AG04449 (cell line): Measurements from ENCODE around the gene PPP1R7.

Experiments
- CTCF ChIA-PET: fragments of 350-600 bp; formaldehyde crosslinking; extraction: SDS; loops from one replicate; lab custom pipeline; 2021; ENCODE audit warnings: antibody characterized with exemption; lab: Yijun Ruan, JAX
- POLR2A ChIA-PET: fragments of 400-600, 350-600 bp; formaldehyde crosslinking; extraction: SDS; loops from one replicate; lab custom pipeline; 2020; ENCODE audit warnings: antibody characterized with exemption, inconsistent platforms; lab: Yijun Ruan, JAX
- DNase-seq: peaks from one replicate; pipeline ENCODE4 v3.0.0-alpha.2; 2010; ENCODE audit warnings: low read depth, low spot score
- H3K4me3 ChIP-seq: 2 replicates; pipeline ENCODE4 v1.5.1; 2011; ENCODE audit warnings: low read depth, mild to moderate bottlenecking, control low read depth, low read length
- TF ChIP-seq, protein P1 (sequence below): IDR thresholded peaks from one replicate; pipeline ENCODE4 v1.5.1; 2011; ENCODE audit warnings: mild to moderate bottlenecking, moderate library complexity, low read length, control low read depth, inconsistent platforms; ENCODE audit not compliant: insufficient read depth; ENCODE audit errors: missing control alignments

Gene PPP1R7

DNA sequence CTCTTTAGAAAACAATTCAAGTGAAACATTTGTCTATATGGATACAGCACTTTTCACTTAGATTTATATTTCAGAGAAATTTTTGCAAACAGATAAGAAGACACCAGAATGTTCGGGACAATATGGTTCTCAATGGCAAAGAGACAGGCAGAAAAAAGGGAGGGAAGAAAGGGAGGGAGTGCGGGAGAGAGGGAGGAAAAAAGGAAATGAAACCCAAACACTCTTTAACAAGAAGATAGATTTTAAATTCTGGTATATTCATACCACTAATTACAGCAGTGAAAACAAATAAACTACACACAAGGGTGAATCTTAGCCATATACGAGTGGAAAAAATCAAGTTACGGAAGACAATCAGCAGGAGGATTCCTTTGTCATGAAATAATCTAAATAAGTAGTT, 4.0 kb upstream of the PPP1R7 start:
- no peak overlapping the region for H3K4me3 ChIP-seq
- TF ChIP-seq, protein P1, sequence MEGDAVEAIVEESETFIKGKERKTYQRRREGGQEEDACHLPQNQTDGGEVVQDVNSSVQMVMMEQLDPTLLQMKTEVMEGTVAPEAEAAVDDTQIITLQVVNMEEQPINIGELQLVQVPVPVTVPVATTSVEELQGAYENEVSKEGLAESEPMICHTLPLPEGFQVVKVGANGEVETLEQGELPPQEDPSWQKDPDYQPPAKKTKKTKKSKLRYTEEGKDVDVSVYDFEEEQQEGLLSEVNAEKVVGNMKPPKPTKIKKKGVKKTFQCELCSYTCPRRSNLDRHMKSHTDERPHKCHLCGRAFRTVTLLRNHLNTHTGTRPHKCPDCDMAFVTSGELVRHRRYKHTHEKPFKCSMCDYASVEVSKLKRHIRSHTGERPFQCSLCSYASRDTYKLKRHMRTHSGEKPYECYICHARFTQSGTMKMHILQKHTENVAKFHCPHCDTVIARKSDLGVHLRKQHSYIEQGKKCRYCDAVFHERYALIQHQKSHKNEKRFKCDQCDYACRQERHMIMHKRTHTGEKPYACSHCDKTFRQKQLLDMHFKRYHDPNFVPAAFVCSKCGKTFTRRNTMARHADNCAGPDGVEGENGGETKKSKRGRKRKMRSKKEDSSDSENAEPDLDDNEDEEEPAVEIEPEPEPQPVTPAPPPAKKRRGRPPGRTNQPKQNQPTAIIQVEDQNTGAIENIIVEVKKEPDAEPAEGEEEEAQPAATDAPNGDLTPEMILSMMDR = no peak
- ChIA-PET CTCF (interaction anchor here (1.2 kb wide), 1 partner anchor 232 kb away, joined by 3 read pairs; no protein-coding TSS in a partner anchor), POLR2A (no interaction called here)
- no peak for DNase-seq

DNA sequence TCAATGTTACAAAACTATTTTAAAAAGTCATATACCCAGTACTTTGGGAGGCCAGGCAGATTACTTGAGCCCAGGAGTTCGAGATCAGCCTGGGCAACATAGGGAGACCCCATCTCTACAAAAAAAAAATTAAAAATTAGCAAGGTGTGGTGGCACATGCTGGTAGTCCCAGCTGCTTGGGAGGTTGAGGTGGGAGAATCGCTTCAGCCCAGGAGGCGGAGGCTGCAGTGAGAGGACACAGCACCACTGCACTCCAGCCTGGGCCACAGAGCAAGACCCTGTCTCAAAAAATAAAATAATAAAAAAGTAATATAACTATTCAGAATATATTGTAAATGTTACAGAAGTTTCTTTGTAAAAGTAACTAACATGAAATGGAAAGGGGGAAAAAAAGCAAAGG, 2.9 kb upstream of the PPP1R7 start:
- CTCF ChIA-PET = no interaction called here
- DNase-seq = no peak
- TF ChIP-seq, protein P1 = no peak
- H3K4me3 ChIP-seq = no peak overlapping the region
- POLR2A ChIA-PET = no interaction called here

DNA sequence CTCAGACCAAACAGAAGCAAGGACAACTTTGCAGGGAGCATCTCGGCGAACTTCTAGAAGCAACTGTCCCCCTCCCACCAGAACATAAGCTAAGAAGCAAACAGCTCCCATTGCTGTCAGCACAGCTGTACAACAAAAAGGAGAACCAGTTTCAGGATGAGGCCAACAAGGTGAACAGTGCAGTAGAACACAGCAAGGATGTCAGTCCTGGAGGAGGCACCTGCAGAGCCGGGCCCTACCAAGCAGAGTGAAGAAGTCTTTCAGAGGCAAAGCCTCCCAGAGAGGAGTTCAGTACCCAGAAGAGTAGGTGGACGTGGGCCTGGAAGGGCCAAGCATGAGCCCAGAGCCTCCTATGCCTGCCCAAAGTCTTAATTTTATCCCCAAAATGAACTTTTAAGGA, 2.0 kb upstream of the PPP1R7 start:
- TF ChIP-seq, protein P1 = no peak
- ChIA-PET CTCF (interaction anchor here (1.3 to 3.3 kb wide), 2 partner anchors 11 to 234 kb away, joined by 3 to 14 read pairs; no protein-coding TSS in a partner anchor), POLR2A (interaction anchor here (0.6 kb wide), 1 partner anchor 90 kb away, joined by 3 read pairs; no protein-coding TSS in a partner anchor)
- H3K4me3 ChIP-seq = peak overlapping the region; percentile 91; the same call in 1 of the 2 replicates
- no peak for DNase-seq

DNA sequence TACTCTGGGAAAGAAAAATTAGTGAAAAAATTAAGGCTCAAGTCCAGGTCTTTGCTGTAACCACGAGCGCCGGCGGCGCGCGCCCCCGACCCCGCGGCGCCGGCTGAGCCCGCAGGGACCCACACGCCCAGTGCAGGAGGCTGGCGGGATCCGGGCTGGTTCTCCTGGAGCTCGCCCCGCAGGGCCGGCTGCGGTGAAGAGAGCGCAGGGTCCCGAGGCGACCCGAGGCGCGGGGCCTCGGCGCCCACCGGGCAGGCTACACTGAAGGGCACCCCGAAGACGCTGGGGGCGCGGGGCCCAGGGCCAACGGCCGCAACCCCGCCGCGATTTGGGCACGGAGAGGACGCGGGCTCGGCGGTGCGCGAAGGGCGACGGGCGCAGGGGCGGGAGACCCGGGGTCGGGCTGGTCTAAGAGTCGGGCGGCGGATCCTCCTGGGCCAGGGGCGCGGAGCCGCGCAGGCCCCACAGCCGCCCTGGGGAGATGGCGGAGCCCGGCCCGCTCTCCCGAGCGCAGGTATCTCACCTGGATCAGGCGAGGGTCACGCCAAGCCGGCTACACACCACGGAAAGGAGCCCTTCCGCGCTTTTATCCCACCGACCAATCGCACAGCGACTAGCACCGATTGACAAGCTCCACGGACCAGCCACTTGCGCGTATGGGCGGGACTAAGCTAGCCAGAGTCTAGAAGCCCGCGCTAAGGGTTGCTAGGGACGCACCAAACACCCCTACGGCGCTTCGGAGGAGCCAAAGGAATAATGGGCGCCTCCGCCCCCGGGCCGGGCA, 1.2 kb upstream of the PPP1R7 start, which contains the start of gene PASK:
TSS of gene PASK (minus strand) at position 582 of the 784 bp plus-strand sequence. CDS start 6,440 bp downstream, outside the sequence.
- H3K4me3 ChIP-seq = peak within 1 kb of the TSS; percentile 91
- DNase-seq = peak; percentile 61
- ChIA-PET POLR2A (interaction anchor here (0.6 kb wide), 1 partner anchor 89 kb away, joined by 3 read pairs; no protein-coding TSS in a partner anchor), CTCF (interaction anchor here (1.0 to 3.3 kb wide), 3 partner anchors 9 to 235 kb away, joined by 3 to 14 read pairs (median 3); no protein-coding TSS in a partner anchor)
- TF ChIP-seq, protein P1 = no peak

DNA sequence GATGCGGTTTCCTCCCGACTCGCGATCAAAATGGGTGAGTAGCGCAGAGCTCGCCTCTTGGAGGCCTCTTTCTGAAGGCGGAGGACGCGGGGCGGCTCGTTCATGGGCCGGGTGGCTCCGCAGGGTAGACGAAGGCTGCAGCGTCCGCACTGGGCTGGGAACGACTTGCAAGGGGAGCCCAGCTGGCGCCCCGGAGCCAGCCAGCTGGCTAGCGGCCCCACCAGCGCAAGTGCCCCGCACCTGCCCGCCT, 667 bp upstream of the PPP1R7 start:
- no peak for DNase-seq
- ChIA-PET CTCF (interaction anchor here (1.0 to 3.3 kb wide), 2 partner anchors 8 to 236 kb away, joined by 3 to 14 read pairs; no protein-coding TSS in a partner anchor), POLR2A (no interaction called here)
- H3K4me3 ChIP-seq = peak overlapping the region; percentile 91
- TF ChIP-seq, protein P1 = no peak
